Measurements from ENCODE around the gene MLH3. TPM values are rescaled to one million over a fixed set of nuclear protein-coding genes. Genes with fewer than 3 reads are reported as not detected.

The MLH3 gene
- total RNA-seq, 1 experiment from 2014 or later = 11.1 TPM

DNA sequence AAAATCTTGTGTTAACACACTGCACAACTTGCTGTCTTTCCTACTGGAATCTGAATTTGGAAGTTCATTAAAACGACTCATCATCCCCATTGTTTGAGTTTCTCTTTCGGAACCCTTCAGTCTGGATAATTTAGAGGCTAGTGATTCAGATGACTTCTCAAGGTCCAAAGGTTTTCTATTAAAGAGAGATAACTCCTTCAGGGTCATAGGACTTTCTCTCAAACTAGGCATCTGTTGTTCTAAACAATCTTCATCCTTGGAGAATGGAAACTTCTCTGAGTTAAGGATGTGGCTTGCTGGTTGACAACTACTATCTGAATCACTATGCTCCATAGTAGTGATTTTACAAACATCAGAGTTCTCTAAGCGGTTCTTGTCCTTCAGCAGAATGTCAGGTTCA is 4.4 kb downstream of the MLH3 start:
- in situ Hi-C loops (cut with HindIII; ENCODE audit: low pct_unique_long_range_greater_than_20kb, low sequenced_read_pairs) = no loop called here
- no peak for DNase-seq (ENCODE audit: low read depth, low spot score)

- no peak for DNase-seq (ENCODE audit: low read depth, low spot score)
- in situ Hi-C loops (cut with HindIII; ENCODE audit: low pct_unique_long_range_greater_than_20kb, low sequenced_read_pairs) = no loop called here
Observed at GRCh38 chr14:75046275-75046674, 5.0 kb downstream of the MLH3 start.

DNA sequence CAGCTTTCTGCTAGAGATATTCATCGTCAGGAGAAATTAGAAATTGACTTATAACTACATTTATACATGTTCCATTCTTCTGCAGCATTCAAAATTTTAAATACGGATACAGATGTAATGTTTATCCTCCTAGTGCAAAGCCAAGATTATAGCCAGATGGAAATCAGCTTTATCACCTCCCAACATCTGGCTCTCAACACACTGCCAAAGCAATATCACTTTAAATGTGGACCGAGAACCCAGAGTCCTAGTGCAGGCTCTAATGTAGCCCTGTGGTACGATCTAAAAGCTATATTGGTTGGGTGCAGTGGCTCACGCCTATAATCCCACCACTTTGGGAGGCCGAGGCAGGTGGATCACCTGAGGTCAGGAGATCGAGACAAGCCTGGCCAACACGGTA is 6.5 kb downstream of the MLH3 start:
- no peak for DNase-seq (ENCODE audit: low read depth, low spot score)
- in situ Hi-C loops (cut with HindIII; ENCODE audit: low pct_unique_long_range_greater_than_20kb, low sequenced_read_pairs) = no loop called here

- no peak for DNase-seq (ENCODE audit: low read depth, low spot score)
- in situ Hi-C loops (cut with HindIII; ENCODE audit: low pct_unique_long_range_greater_than_20kb, low sequenced_read_pairs) = no loop called here
Observed at GRCh38 chr14:75044322-75044721, 6.9 kb downstream of the MLH3 start.

DNA sequence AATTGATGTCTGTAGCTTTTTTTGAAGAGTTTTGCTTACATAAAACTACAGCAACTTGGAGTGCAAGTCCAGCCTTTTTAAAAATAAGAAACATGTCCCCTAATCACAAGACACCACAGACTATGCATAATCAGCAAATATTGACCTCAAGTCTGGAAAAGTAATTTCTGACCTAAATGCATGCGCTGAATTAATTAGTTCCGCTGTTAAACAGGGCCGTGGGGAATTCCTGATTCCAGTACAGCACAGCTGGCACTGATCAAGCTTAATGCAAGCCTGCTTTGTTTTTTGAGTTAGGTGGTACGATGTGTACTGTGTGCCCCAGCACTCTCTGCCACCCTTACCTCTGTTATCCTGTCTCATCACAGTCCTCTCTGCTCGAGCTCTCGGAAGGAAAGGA is 9.2 kb downstream of the MLH3 start:
- DNase-seq (ENCODE audit: low read depth, low spot score) = peak; percentile 55
- in situ Hi-C loops (cut with HindIII; ENCODE audit: low pct_unique_long_range_greater_than_20kb, low sequenced_read_pairs) = no loop called here

- in situ Hi-C loops (cut with HindIII; ENCODE audit: low pct_unique_long_range_greater_than_20kb, low sequenced_read_pairs) = no loop called here
- DNase-seq (ENCODE audit: low read depth, low spot score) = no peak
Observed at GRCh38 chr14:75041613-75042012, 9.7 kb downstream of the MLH3 start.

DNA sequence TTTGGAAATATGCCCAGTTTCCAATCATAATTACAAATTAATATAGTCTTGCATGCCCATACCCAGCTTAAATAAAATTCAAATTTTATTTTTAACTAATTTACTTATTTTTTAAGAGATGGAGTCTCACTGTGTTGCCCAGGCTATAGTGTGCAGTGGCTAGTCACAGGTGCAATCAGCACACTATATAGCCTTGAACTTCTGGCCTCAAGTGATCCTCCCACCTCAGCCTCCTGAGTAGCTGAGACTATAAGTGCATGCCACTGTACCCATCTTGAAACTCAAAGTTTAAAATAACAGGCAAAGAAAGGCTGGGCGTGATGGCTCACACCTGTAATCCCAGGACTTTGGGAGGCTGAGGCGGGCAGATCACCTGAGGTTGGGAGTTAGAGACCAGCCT is 10.3 kb downstream of the MLH3 start:
- no peak for DNase-seq (ENCODE audit: low read depth, low spot score)
- in situ Hi-C loops (cut with HindIII; ENCODE audit: low pct_unique_long_range_greater_than_20kb, low sequenced_read_pairs) = no loop called here

GRCh38 chr14:75040507-75040906 is 10.8 kb downstream of the MLH3 start:
- DNase-seq (ENCODE audit: low read depth, low spot score) = no peak
- in situ Hi-C loops (cut with HindIII; ENCODE audit: low pct_unique_long_range_greater_than_20kb, low sequenced_read_pairs) = no loop called here

DNA sequence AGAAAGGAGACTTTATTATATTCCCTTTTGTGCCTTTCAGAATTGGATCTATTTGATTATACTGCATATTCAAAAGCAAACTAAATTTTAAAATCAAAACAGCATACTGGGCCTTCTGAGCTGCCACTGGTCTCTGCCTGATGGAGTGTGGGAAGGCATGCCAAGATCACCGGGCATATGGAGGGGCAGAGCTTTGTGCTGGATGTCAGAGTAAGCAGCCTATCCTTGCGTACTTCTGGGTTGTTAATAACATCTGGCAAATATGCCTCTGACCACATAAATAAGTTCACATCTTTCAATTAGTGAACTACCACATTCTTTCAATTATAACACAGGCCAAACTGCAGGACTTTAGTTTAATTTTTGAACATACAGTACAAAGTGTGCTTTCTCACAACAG is 18.3 kb downstream of the MLH3 start:
- in situ Hi-C loops (cut with HindIII; ENCODE audit: low pct_unique_long_range_greater_than_20kb, low sequenced_read_pairs) = no loop called here

GRCh38 chr14:75030147-75030546 is 21.1 kb downstream of the MLH3 start:
- in situ Hi-C loops (cut with HindIII; ENCODE audit: low pct_unique_long_range_greater_than_20kb, low sequenced_read_pairs) = no loop called here
- DNase-seq (ENCODE audit: low read depth, low spot score) = no peak

More for the DNA sequence above, 18.3 kb downstream of the MLH3 start:
- DNase-seq (ENCODE audit: low read depth, low spot score) = no peak

- in situ Hi-C loops (cut with HindIII; ENCODE audit: low pct_unique_long_range_greater_than_20kb, low sequenced_read_pairs) = no loop called here
- no peak for DNase-seq (ENCODE audit: low read depth, low spot score)
Observed at GRCh38 chr14:75025876-75026275, 25.4 kb downstream of the MLH3 start.

DNA sequence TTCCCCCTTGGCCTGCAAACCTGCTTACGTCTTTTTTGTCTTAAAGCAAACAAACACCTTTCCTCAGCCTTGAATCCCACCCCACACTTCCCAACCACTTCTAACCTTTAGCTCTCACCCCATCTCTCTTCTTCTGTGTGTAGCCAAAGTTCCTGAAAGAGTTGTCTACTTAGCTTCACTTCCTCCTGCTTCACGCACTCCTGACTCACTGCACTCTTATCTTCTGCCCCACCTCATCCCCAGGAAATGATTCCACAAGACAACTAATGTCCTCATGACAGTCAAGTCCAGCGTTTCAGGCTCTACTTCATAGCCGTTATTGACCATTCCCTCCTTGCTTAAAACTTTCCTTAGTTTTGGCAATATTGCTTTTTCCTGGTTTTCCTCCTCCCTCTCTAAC is 26.2 kb downstream of the MLH3 start:
- DNase-seq (ENCODE audit: low read depth, low spot score) = no peak

DNA sequence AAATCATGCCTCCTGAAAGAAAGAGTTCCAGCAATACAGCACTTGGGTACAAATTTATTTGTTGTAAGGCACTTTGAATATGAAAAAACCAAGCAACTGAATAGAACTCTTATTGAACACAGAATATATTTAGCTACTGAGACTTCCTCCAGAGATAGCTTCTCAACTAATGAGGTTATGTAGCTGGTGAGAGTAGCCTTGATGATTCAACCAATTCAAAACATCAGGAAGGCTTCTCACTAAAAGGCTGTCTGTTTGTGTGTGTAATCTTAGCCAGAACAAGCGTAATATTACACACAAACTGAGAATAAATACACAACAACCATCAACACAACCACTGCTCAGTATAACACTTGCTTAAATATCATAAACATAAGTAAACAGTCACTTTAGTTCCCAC is 28.2 kb downstream of the MLH3 start:
- DNase-seq (ENCODE audit: low read depth, low spot score) = peak; percentile 29
- in situ Hi-C loops (cut with HindIII; ENCODE audit: low pct_unique_long_range_greater_than_20kb, low sequenced_read_pairs) = no loop called here

More for the DNA sequence above, 26.2 kb downstream of the MLH3 start:
- in situ Hi-C loops (cut with HindIII; ENCODE audit: low pct_unique_long_range_greater_than_20kb, low sequenced_read_pairs) = no loop called here

- in situ Hi-C loops (cut with HindIII; ENCODE audit: low pct_unique_long_range_greater_than_20kb, low sequenced_read_pairs) = no loop called here
- DNase-seq (ENCODE audit: low read depth, low spot score) = peak; percentile 80
Observed at GRCh38 chr14:75022655-75023054, 28.6 kb downstream of the MLH3 start.

GRCh38 chr14:75018694-75019093 is 32.6 kb downstream of the MLH3 start:
- no peak for DNase-seq (ENCODE audit: low read depth, low spot score)
- in situ Hi-C loops (cut with HindIII; ENCODE audit: low pct_unique_long_range_greater_than_20kb, low sequenced_read_pairs) = no loop called here

GRCh38 chr14:75016815-75017214 is 34.5 kb downstream of the MLH3 start:
- peak; percentile 73 for DNase-seq (ENCODE audit: low read depth, low spot score)
- in situ Hi-C loops (cut with HindIII; ENCODE audit: low pct_unique_long_range_greater_than_20kb, low sequenced_read_pairs) = no loop called here

DNA sequence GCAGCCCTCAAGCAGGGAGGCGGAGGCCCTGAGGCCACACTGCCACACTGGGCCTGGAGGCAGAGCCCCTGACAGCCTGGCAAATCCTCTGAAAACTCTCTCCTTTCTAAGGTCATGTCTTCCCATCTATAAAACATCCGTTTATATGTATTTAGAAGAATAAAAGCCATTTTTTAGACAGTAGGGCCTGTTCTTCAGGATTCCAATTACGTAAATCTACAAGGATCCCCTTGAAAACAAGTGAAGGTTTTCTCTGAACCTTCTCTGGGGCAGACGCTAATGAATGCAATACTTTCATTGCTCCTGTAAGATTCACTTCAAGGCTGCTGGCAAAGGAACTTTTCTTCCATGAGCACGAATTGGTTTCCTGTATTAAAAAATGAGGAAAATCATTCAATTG is 35.8 kb downstream of the MLH3 start:
- peak; percentile 91 for DNase-seq (ENCODE audit: low read depth, low spot score)

DNA sequence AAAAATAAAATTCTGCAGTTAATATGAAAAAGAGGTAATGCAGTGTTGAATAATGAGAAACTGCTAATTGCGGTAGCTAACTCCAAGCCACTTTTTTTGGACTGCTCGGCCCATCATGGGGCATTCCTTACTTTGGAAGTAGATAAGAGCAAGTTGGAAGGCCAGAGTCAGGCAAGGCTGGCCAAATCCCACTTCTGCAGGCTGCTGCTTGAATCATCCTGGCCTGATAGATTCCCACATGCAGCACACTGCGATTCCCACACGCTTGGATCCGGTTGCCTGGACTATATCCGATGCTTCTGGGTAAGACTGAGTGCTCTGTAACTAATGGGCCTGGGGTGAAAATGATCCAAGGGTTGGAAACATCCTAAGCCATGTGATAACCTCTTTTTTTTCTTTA is 38.0 kb downstream of the MLH3 start:
- in situ Hi-C loops (cut with HindIII; ENCODE audit: low pct_unique_long_range_greater_than_20kb, low sequenced_read_pairs) = no loop called here
- DNase-seq (ENCODE audit: low read depth, low spot score) = no peak

More for the DNA sequence above, 35.8 kb downstream of the MLH3 start:
- in situ Hi-C loops (cut with HindIII; ENCODE audit: low pct_unique_long_range_greater_than_20kb, low sequenced_read_pairs) = no loop called here

DNA sequence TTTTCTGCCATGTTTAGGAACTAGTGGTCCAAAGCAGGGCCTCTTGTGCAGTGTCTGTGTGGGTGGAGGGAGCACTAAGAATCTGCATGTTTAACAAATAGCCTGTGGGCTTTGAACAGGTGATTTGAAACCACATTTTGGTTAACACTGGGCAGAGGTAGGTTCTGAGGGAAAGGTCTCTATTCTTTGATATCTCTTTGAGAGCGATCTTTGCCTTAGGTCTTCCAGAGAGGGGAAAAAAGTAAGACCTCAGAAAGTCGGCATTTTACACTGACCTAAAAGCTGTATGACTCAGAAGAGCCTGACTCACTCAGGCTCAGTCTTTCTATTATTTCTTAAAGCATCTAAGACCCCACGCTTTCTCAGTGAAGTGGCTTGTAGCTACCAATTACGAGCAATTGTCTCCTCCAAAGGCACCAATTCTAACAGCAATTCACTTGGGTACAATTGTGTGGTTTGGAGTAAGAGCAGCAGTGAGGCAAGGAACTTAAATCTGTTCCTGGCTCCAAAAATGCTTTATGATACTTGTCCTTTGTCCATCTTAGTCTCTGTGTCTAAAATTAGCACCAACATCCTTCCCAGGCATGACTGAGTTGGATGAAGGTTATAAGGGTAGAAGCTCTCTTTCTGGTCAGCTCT is 39.8 kb downstream of the MLH3 start:
- in situ Hi-C loops (cut with HindIII; ENCODE audit: low pct_unique_long_range_greater_than_20kb, low sequenced_read_pairs) = no loop called here
- DNase-seq (ENCODE audit: low read depth, low spot score) = peak; percentile 69

All from SK-MEL-5 (cell line).